HG03135 (cell line): ENCODE data around the gene SCGN.

ENCODE experiments used
- ATAC-seq: cut with Tn5 transposase; IDR thresholded peaks from one replicate; pipeline ENCODE4 v1.9.1; 2021; ENCODE audit warnings: mild to moderate bottlenecking, moderate library complexity; ENCODE audit not compliant: unreplicated experiment

SCGN gene

GRCh38 chr6:25639653-25640052, 12.4 kb upstream of the SCGN start:
- no peak for ATAC-seq

DNA sequence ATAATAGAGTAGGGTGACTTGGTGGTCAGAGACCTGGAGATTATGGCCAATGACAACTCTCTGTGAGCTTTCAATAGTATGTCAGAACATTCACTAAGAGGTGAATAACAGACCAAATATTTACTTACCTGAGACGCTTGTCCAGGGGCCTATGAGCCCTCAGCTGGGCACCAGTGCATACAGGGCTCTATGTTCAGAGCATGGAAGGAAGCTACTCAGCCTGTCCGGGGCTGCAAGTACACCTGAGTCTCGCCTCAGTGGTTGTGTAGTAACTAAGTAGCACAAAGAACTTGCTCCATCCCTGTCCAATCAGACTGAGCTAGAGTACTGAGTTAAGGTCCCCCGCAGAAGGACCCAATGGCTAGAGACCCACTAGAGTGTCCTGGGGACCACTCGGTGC, 11.6 kb upstream of the SCGN start:
- no peak for ATAC-seq

GRCh38 chr6:25640891-25641290, 11.1 kb upstream of the SCGN start:
- ATAC-seq, result no peak

DNA sequence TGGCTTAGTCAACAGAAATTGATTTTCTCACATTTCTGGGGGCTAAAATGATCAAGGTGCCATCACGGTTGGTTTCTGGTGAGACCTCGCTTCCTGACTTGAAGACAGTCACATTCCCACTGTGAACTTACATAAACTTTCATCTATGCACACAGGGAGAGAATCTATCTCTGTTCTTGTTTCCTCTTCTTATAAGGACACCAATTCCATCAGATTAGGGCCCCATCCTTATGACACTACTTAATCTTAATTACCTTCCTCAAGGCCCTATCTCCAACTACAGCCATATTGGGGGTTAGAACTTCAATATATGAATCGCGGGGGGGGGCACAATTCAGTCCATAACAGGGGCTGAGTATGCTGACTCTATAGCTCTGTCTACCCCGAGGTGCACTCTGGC, 10.6 kb upstream of the SCGN start:
- ATAC-seq, result no peak

DNA sequence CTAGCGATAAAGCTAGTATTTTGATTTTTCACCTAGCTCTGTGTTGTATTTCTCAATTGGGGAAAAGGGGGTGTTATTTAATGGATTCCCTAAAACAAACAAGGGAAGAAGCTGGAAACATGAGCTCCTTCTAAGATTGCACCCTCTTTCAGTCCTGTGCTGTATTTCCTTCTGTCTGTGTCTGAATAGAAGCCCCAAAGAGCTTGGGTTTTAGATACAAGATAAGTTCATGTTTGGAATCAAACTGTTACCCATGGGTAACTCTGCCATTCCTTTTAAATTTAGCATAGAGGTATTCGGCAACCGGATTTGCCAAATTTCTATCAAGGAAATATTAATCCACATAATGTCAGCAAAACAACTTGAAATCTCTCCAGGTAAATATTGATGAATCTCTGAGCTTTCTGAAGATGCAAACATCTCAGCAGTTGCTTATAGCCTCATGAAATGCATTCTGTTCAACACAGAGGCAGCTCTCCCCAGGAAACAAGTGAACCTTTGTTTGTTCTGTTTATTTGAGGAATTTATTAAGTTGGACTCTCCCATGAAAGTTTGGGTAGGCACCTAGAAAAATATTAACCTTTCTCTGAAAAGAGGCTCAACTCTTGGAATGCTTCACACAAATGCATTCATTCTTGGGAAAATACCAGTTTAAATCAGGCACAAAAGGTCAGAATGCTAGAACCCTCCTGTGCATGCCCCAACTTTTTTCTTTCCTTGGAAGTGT, 9.9 kb upstream of the SCGN start:
- ATAC-seq, result no peak

DNA sequence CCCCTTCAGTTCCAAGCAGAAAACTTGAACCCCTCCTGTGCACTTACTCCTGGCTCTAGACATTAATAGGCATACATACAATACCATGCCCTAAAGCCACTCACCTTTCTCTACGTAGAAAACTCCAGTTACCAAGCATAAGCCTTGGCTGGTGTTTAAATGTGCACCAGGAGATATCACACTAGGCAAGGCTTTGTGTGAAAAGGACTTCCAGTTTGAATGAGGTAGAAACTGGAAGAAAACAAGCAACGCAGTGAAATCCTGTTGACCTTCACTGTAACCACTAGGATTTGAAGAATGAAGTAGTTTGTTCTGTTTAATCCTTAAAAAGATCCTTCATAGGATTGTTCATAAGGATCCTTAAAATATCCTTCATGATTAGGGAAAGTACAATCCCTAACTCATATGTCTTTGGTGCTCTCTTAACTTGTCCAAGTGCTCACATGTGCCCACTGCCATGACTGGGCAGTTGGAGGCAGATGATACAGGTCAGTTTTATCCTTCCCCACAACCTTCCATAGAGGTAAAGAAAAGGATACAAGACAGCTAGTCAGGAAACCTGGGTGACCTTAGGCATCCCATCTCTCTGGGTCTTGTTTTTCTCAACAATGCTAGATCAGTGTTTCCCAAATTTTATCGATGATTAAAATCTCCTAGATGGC, 9.2 kb upstream of the SCGN start:
- ATAC-seq, result no peak

DNA sequence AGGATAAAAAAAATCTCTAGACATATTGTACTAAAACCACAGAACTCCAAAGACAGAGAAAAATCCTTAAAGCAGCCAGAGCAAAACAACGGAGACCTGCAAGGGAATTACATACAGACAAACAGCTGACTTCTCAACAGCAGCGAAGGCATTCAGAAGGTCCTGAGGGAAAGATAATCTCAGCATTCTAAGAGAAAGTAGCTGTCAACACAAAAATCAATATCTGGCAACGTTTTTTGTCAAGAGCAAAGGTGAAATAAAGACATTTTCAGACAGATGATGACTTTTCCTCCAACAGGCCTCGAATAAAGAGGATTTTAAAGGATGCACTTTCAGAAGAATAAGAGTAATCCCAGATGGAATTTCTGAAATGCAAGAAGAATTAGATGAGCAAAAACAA, 6.1 kb upstream of the SCGN start:
- ATAC-seq, result no peak

DNA sequence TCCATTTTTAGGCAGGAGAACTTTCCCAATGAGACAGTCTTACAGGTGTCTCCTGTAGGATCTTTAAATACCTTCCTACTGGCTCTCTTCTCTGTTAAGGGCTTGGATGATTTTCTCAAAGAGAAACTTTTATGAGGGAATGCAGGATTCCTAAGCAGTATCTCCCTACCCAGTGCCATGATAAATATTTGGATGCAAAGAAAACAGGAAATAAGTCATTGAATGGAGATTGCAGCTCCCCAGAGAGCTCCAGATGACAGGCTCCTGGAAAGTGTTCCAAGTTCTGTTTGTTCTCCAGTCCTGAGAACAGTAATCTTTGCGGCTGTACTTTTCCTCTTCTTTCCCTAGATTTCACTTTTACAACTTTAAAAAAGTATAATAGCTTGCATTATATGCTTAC, 2.4 kb upstream of the SCGN start:
- ATAC-seq, result no peak

DNA sequence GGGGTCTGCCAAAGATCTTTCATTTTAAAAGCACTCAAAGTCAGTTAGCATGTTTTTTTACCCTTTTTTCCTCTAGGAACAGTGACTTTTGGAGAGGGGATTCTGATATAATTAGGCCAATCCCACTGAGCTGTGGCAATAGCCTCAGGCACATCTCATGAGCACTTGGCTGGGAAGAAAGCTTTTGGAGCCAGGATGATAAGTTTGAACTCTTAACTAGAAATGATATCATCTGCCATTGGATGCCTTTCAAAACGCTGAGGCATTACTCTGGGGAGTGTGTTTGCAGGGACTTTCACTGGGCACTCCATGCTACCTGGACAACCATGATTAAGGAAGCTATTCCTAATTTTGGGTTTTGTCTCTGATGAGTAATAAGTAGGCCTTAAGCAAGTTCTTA, 3.7 kb downstream of the SCGN start:
- ATAC-seq, result no peak

DNA sequence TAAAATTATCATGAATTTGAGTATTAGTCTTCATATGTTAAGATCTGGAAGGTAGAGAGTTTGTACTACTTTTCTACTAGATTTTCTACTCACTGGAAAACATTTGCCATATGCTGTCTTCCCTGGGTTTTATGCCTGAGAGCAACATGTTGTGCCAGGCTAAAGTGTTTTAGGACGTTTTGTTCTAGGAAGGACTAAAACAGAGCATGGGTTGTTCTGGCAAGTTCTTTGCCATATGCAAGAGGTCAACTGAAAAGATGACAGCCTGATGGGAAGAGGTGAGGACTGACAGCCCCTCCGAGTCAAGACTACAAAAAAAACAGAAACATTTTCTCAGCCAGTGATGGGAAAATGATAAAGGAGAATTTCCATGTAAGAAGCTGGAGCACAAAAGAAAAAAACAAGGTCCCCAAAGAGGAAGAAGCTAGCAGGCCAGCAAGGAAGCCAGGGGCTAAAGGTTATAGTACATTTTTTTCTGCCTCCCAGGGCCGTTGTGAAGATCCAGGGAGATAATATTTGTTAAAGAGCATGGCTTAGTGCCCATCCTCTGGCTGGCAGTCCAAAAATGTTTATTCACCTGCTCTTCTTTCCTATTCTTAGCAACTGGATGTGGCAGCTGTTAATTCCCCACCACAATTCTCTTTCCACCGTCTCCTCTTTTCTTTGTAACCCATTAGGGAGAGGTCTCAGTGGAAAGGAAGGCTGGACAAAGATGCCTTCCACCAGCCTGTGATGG, 7.8 kb downstream of the SCGN start:
- no peak for ATAC-seq

GRCh38 chr6:25660512-25660911, 8.5 kb downstream of the SCGN start:
- no peak for ATAC-seq

DNA sequence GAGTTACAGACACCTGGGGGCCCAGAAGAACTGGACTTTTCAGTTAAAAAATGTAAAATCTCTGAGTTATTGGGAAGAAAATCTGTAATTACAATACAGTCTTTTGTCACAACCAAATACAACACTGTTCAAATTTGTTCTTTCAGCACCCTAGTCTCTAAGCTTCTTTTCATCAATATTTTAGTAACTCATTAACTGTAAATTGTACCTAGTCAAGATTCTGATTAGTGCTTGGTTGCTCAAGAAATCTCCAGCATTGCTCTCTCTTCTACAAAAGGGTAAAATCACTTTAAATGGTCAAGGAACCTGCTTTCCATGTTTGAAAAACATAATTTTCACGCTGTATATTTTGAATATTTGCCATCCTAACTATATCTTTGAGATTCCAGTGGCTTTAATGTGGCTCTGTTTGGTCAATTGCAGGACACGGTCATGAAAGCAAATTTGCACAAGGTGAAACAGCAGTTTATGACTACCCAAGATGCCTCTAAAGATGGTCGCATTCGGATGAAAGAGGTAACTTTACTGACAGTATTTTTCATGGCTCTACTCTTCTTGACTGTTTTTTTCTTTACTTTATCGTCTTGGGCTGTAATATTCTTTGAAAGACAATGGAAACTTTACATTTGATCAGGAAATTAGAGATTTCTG, 9.2 kb downstream of the SCGN start:
- no peak for ATAC-seq

GRCh38 chr6:25665455-25665854, 13.4 kb downstream of the SCGN start:
- ATAC-seq, result no peak

DNA sequence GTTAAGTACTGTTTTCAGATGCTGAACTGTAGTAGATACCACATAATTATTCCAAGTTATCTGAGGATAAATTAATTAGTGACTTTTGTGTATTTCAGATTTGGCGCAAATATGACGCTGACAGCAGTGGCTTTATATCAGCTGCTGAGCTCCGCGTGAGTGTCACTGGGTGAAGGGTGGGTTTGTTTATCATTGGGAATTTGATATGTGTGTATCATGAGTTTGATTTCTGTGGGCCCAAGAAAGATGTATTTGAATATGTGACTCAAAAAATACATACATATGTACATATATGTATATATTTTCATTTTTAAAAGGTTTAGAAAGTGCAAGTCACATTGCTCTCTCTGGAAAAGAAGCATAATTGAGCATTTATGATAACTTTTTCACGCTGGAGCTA, 17.4 kb downstream of the SCGN start:
- no peak for ATAC-seq

- no peak for ATAC-seq
Measured at GRCh38 chr6:25670208-25670607, 18.2 kb downstream of the SCGN start.

GRCh38 chr6:25670793-25671513, 18.9 kb downstream of the SCGN start:
- ATAC-seq, result no peak

GRCh38 chr6:25671652-25672051, 19.6 kb downstream of the SCGN start:
- no peak for ATAC-seq

- no peak for ATAC-seq
Measured at GRCh38 chr6:25675167-25675566, 23.2 kb downstream of the SCGN start.

DNA sequence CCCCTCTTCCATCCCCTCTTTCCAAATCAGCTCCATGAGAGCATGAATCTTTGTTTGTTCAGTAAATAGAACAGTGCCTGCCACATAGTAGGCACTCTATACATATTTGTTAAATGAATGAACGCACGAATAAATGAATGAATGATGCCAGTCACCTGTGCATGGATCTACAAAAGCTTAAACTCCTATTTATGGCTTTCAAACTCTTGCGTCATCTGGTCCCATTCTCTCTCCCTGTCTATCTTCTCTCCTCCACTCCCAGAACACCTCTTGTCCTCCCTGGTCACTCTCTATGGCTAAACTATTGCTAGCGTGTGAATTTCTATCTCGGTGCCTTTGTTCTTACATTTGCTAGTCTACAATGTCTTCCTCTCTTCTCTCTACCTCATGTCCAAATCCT, 24.8 kb downstream of the SCGN start:
- ATAC-seq, result no peak

DNA sequence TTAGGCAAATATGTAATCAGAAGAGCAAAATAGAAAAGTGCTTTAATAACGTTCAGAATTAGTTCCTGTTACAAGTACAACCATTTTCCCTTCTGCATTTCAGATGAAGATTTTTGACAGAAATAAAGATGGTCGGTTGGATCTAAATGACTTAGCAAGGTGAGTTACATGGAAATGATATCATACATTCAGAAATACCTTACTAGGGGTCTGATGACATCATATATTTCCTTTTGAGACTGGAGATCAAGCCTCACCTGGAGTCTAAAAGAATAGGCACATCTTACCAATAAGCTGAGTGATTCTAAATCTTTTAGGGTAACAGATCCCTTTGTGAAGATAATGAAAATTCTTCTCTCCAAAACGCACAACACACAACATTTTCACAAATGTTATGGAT, 29.8 kb downstream of the SCGN start:
- ATAC-seq, result no peak

GRCh38 chr6:25682324-25682723, 30.3 kb downstream of the SCGN start:
- no peak for ATAC-seq
